ENCODE results near the gene CELF5.

GRCh38 chr19:3292958-3293529 is 68.6 kb downstream of the CELF5 start:
- TF ChIP-seq, protein P1, sequence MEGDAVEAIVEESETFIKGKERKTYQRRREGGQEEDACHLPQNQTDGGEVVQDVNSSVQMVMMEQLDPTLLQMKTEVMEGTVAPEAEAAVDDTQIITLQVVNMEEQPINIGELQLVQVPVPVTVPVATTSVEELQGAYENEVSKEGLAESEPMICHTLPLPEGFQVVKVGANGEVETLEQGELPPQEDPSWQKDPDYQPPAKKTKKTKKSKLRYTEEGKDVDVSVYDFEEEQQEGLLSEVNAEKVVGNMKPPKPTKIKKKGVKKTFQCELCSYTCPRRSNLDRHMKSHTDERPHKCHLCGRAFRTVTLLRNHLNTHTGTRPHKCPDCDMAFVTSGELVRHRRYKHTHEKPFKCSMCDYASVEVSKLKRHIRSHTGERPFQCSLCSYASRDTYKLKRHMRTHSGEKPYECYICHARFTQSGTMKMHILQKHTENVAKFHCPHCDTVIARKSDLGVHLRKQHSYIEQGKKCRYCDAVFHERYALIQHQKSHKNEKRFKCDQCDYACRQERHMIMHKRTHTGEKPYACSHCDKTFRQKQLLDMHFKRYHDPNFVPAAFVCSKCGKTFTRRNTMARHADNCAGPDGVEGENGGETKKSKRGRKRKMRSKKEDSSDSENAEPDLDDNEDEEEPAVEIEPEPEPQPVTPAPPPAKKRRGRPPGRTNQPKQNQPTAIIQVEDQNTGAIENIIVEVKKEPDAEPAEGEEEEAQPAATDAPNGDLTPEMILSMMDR (IDR thresholded peaks at IDR 0.05), result no peak
- TF ChIP-seq POLR2AphosphoS5 (IDR thresholded peaks at IDR 0.05) (no peak), POLR2A (IDR thresholded peaks at IDR 0.05) (no peak), EP300 (IDR thresholded peaks at IDR 0.05) (no peak)

Data from sigmoid colon (tissue), 4 donors.